Trophoblast cell (in vitro differentiated cells and primary cell): ENCODE data around the gene UGT1A3.

Experiments used
- DNase-seq, 2 donors: peaks; one replicate each; pipeline ENCODE4 v3.0.0-alpha.2; 2016
- H2AFZ ChIP-seq: 2 replicates; pipeline ENCODE4 v1.6.1; 2013; ENCODE audit warnings: low read length, moderate library complexity, mild to moderate bottlenecking; ENCODE audit not compliant: insufficient read depth, poor library complexity
- H2AK5ac ChIP-seq: 2 replicates; pipeline ENCODE4 v1.6.1; 2013; ENCODE audit warnings: mild to moderate bottlenecking, low read length
- H2BK120ac ChIP-seq: 2 replicates; pipeline ENCODE4 v1.6.1; 2013; ENCODE audit warnings: low read length, mild to moderate bottlenecking, moderate library complexity; ENCODE audit not compliant: insufficient read depth, poor library complexity
- H2BK12ac ChIP-seq: 2 replicates; pipeline ENCODE4 v1.6.1; 2013; ENCODE audit warnings: mild to moderate bottlenecking, low read length, moderate library complexity
- H2BK5ac ChIP-seq: 2 replicates; pipeline ENCODE4 v1.6.1; 2013; ENCODE audit warnings: low read length, low read depth, moderate library complexity, mild to moderate bottlenecking; ENCODE audit not compliant: poor library complexity
- H3K14ac ChIP-seq: 2 replicates; pipeline ENCODE4 v1.6.1; 2013; ENCODE audit warnings: mild to moderate bottlenecking, low read length
- H3K18ac ChIP-seq: 2 replicates; pipeline ENCODE4 v1.6.1; 2013; ENCODE audit warnings: mild to moderate bottlenecking, low read length
- H3K23ac ChIP-seq: 2 replicates; pipeline ENCODE4 v1.6.1; 2013; ENCODE audit warnings: low read length
- H3K27ac ChIP-seq: 2 replicates; pipeline ENCODE4 v1.5.1; 2013; ENCODE audit warnings: low read depth, mild to moderate bottlenecking, inconsistent platforms, low read length, moderate library complexity
- H3K27me3 ChIP-seq: 2 replicates; pipeline ENCODE4 v1.6.1; 2013; ENCODE audit warnings: inconsistent platforms, mild to moderate bottlenecking, low read length, moderate library complexity; ENCODE audit not compliant: insufficient read depth
- H3K36me3 ChIP-seq, 2 experiments: 1 replicate in 1 of 2; 2 replicates in 1 of 2; pipeline ENCODE4 v1.6.1; 2013; ENCODE audit warnings: low read length in 2 of 2, mild to moderate bottlenecking in 2 of 2, moderate library complexity in 1 of 2; ENCODE audit not compliant: insufficient read depth in 2 of 2, control insufficient read depth in 1 of 2
- H3K4ac ChIP-seq: 2 replicates; pipeline ENCODE4 v1.6.1; 2013; ENCODE audit warnings: low read depth, mild to moderate bottlenecking, low read length, moderate library complexity
- H3K4me1 ChIP-seq, 2 experiments: 1 replicate in 1 of 2; 2 replicates in 1 of 2; pipeline ENCODE4 v1.6.1; 2013; ENCODE audit warnings: low read length in 2 of 2, mild to moderate bottlenecking in 2 of 2, moderate library complexity in 1 of 2; ENCODE audit not compliant: insufficient read depth in 2 of 2, control insufficient read depth in 1 of 2
- H3K4me2 ChIP-seq: 2 replicates; pipeline ENCODE4 v1.6.1; 2013; ENCODE audit warnings: inconsistent platforms, mild to moderate bottlenecking, low read length, moderate library complexity
- H3K4me3 ChIP-seq: 2 replicates; pipeline ENCODE4 v1.5.1; 2013; ENCODE audit warnings: mild to moderate bottlenecking, low read depth, low read length, inconsistent platforms
- H3K79me1 ChIP-seq: one replicate; pipeline ENCODE4 v1.6.1; 2013; ENCODE audit warnings: low read length
- H3K79me2 ChIP-seq: 2 replicates; pipeline ENCODE4 v1.6.1; 2013; ENCODE audit warnings: low read length, mild to moderate bottlenecking; ENCODE audit not compliant: control insufficient read depth, insufficient read depth, poor library complexity
- H3K9ac ChIP-seq: 2 replicates; pipeline ENCODE4 v1.6.1; 2013; ENCODE audit warnings: mild to moderate bottlenecking, low read length
- H3K9me3 ChIP-seq: 2 replicates; pipeline ENCODE4 v1.6.1; 2013; ENCODE audit warnings: low read depth, mild to moderate bottlenecking, control low read depth, inconsistent platforms, low read length; ENCODE audit not compliant: insufficient read depth
- H4K12ac ChIP-seq: 2 replicates; pipeline ENCODE4 v1.6.1; 2013; ENCODE audit warnings: low read depth, mild to moderate bottlenecking, low read length, moderate library complexity
- H4K8ac ChIP-seq: 2 replicates; pipeline ENCODE4 v1.6.1; 2013; ENCODE audit warnings: low read depth, mild to moderate bottlenecking, low read length, moderate library complexity
- H4K91ac ChIP-seq: one replicate; pipeline ENCODE4 v1.6.1; 2013; ENCODE audit warnings: low read depth, mild to moderate bottlenecking, low read length, moderate library complexity
- WGBS: extraction: QIAGEN DNeasy Blood & Tissue Kit; methylation state at CpG from one replicate; pipeline ENCODE4 v1.1.7; 2013; ENCODE audit warnings: missing lambda C conversion rate; ENCODE audit not compliant: insufficient read length, insufficient coverage; ENCODE audit errors: extremely low coverage; 5-methylcytosine and 5-hydroxymethylcytosine counted together

Gene UGT1A3

DNA sequence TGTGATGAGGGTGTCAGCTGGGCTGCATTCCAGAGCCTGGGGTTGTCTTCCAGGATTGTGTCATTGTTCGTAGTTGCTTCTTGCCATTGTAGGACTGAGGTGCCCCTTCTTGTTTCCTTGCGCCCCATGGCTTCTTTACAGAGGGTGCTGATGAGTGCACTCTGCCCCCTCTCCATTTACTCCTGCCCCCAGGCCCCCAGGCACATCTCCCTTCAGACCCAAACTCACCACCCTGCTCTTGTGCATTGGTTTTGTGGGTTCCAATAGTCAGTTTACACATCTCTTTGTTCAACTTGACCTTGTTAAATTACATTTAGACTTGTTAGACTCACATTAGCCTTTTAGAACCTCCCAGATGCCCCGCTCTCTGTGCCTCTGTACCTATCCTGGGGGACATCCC, 92.4 kb downstream of the UGT1A3 start:
- Histone ChIP-seq H2AK5ac (no peak overlapping the region), H3K23ac (no peak overlapping the region), H4K12ac (no peak overlapping the region), H3K9ac (no peak overlapping the region), H3K14ac (no peak overlapping the region), H3K4me3 (no peak overlapping the region), H4K8ac (no peak overlapping the region), H3K4me1 (no peaks in the 10 kb centered on the region), H3K4me2 (no peak overlapping the region), H2BK5ac (no peak overlapping the region), H3K9me3 (peaks cover 5% of the 10 kb centered on the region), H3K4ac (no peak overlapping the region), H4K91ac (no peak overlapping the region), H3K79me2 (no peaks in the 10 kb centered on the region), H2BK120ac (no peak overlapping the region), H3K27ac (no peak overlapping the region), H2BK12ac (no peak overlapping the region), H3K27me3 (no peaks in the 10 kb centered on the region), H3K36me3 (no peaks in the 10 kb centered on the region), H3K79me1 (no peaks in the 10 kb centered on the region), H2AFZ (no peak overlapping the region), H3K18ac (no peak overlapping the region)
- no peak for DNase-seq
- no CpG with 5 or more reads among the region's 3 CpGs for WGBS

DNA sequence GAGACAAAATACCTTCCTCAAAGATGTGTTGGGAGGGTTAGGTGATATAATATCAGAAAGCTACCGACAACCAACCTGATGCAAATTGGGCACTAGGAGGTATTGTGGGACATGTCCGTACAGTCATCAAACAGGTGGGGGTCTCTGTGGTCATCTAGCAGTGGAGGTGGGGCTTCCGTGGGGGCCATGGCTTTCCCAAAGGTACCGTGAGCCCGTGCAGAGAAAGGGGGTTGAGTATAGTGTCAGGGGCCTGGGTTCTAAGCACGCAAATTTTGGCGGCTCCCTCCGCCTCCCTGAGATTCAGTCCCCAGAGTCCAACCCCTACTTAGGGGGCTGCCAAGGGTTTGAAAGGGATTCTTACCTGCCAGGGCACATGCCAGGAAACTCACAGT, 92.9 kb downstream of the UGT1A3 start:
- Histone ChIP-seq H3K27ac (no peak overlapping the region), H4K8ac (no peak overlapping the region), H3K9me3 (peaks cover 4% of the 10 kb centered on the region), H3K4me1 (no peaks in the 10 kb centered on the region), H2BK12ac (no peak overlapping the region), H3K18ac (no peak overlapping the region), H3K23ac (no peak overlapping the region), H3K4ac (no peak overlapping the region), H2AFZ (no peak overlapping the region), H4K12ac (no peak overlapping the region), H3K36me3 (no peaks in the 10 kb centered on the region), H3K27me3 (no peaks in the 10 kb centered on the region), H2BK5ac (no peak overlapping the region), H4K91ac (no peak overlapping the region), H3K9ac (no peak overlapping the region), H3K79me2 (no peaks in the 10 kb centered on the region), H3K4me2 (no peak overlapping the region), H3K4me3 (no peak overlapping the region), H2BK120ac (no peak overlapping the region), H3K79me1 (no peaks in the 10 kb centered on the region), H3K14ac (no peak overlapping the region), H2AK5ac (no peak overlapping the region)
- DNase-seq = no peak
- WGBS = no CpG with 5 or more reads among the region's 8 CpGs

DNA sequence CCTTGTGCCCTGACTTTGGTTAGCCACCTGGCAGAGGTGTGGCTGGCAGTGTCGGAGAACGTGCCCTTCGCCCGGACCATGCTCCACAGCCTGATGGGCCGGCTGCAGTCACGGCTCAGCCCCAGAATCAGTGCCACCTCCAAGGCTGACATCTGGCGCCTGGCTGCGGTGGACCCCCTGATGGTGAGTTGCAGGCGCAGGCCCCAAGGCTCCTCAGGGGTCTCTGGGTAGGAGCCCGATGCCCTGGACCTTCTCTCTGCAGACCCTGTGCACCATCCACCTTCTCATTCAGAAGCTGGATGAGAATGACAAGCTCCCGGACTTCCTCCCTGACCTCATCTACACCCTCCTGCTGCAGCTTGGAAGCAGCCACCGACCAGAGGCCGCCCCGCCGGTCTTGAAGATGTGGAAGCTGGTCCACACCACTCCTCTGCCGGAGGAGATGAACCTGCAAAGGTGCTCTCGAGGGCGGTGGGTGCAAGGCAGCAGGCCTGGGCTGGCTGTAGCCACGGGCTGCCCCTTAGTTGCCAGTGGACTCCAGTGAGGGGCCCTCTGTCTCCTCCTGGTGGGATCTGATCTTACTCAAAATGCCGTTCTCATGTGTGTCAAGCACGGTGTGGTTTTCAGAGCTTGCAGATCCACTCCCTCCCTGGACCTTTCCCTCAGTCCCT, 93.4 kb downstream of the UGT1A3 start:
- Histone ChIP-seq H2BK5ac (no peak overlapping the region), H2AK5ac (no peak overlapping the region), H3K27me3 (no peaks in the 10 kb centered on the region), H4K8ac (no peak overlapping the region), H3K23ac (no peak overlapping the region), H2BK12ac (no peak overlapping the region), H3K4me3 (no peak overlapping the region), H3K27ac (no peak overlapping the region), H4K12ac (no peak overlapping the region), H3K18ac (no peak overlapping the region), H3K9ac (no peak overlapping the region), H3K79me2 (no peaks in the 10 kb centered on the region), H3K36me3 (no peaks in the 10 kb centered on the region), H3K9me3 (peaks cover 4% of the 10 kb centered on the region), H4K91ac (no peak overlapping the region), H3K14ac (no peak overlapping the region), H2AFZ (no peak overlapping the region), H3K4ac (no peak overlapping the region), H3K4me1 (no peaks in the 10 kb centered on the region), H3K4me2 (no peak overlapping the region), H2BK120ac (no peak overlapping the region), H3K79me1 (no peaks in the 10 kb centered on the region)
- no peak for DNase-seq
- WGBS = no CpG with 5 or more reads among the region's 21 CpGs
